Central memory CD8-positive, alpha-beta T cell (primary cell): ENCODE results near the gene DYNC2I2.
"Not testable (repeated sequence)": the region's sequence is repeated elsewhere in the genome, so short reads cannot be mapped to it uniquely, and the experiment has no call there.

Experiments
- ATAC-seq: fragments of 150-1000 bp; cut with Tn5 transposase; replicated peaks from 2 replicates; pipeline ENCODE4 v1.10.0; 2022; ENCODE audit warnings: mild to moderate bottlenecking, moderate FRiP score, moderate number of reproducible peaks; ENCODE audit not compliant: poor library complexity, severe bottlenecking; ENCODE audit errors: extremely low read depth
- DNase-seq, 2 donors: peaks; one replicate each; pipeline ENCODE4 v3.0.0; 2021; ENCODE audit warnings: low spot score in 2 of 2
- H3K27ac Mint-ChIP-seq: one replicate; pipeline ENCODE4 v1.8.0; 2022; ENCODE audit warnings: low read depth, mild to moderate bottlenecking, moderate library complexity, mixed read lengths
- H3K27me3 Mint-ChIP-seq: one replicate; pipeline ENCODE4 v1.8.0; 2022; ENCODE audit warnings: mixed read lengths
- H3K36me3 Mint-ChIP-seq: one replicate; pipeline ENCODE4 v1.8.0; 2022; ENCODE audit warnings: mild to moderate bottlenecking, moderate library complexity, mixed read lengths; ENCODE audit not compliant: insufficient read depth
- H3K4me1 Mint-ChIP-seq: one replicate; pipeline ENCODE4 v1.8.0; 2022; ENCODE audit warnings: mixed read lengths
- H3K4me3 Mint-ChIP-seq: one replicate; pipeline ENCODE4 v1.8.0; 2022; ENCODE audit warnings: mild to moderate bottlenecking, moderate library complexity, mixed read lengths
- H3K9me3 Mint-ChIP-seq: one replicate; pipeline ENCODE4 v1.8.0; 2022; ENCODE audit warnings: mixed read lengths

Gene DYNC2I2

GRCh38 chr9:128694344-128694743 lies 37.7 kb upstream of the DYNC2I2 start:
- Mint-ChIP-seq H3K4me1 (peaks cover 25% of the 10 kb centered on the region), H3K27me3 (no peaks in the 10 kb centered on the region), H3K36me3 (peaks cover 56% of the 10 kb centered on the region), H3K27ac (peak overlapping the region; percentile 46), H3K9me3 (no peaks in the 10 kb centered on the region), H3K4me3 (no peak overlapping the region)
- no peak for ATAC-seq
- DNase-seq: no peak

GRCh38 chr9:128693738-128694137 lies 37.1 kb upstream of the DYNC2I2 start:
- H3K4me3 Mint-ChIP-seq, H3K9me3 Mint-ChIP-seq, DNase-seq, ATAC-seq, H3K27me3 Mint-ChIP-seq: not testable (repeated sequence)
- H3K36me3 Mint-ChIP-seq: peaks cover 56% of the 10 kb centered on the region
- peaks cover 25% of the 10 kb centered on the region for H3K4me1 Mint-ChIP-seq
- H3K27ac Mint-ChIP-seq: peak overlapping the region; percentile 44

GRCh38 chr9:128690684-128691034 lies 34.0 kb upstream of the DYNC2I2 start:
- H3K36me3 Mint-ChIP-seq: peaks cover 50% of the 10 kb centered on the region
- H3K9me3 Mint-ChIP-seq: no peaks in the 10 kb centered on the region
- no peak for DNase-seq
- peak overlapping the region; percentile 90 for H3K4me3 Mint-ChIP-seq
- H3K4me1 Mint-ChIP-seq: peaks cover 42% of the 10 kb centered on the region
- H3K27me3 Mint-ChIP-seq: no peaks in the 10 kb centered on the region
- peak overlapping the region; percentile 89 for H3K27ac Mint-ChIP-seq
- no peak for ATAC-seq

- H3K36me3 Mint-ChIP-seq: peaks cover 46% of the 10 kb centered on the region
- ATAC-seq: no peak
Observed at GRCh38 chr9:128689820-128690683, 33.4 kb upstream of the DYNC2I2 start.

GRCh38 chr9:128689293-128689774 lies 32.7 kb upstream of the DYNC2I2 start:
- H3K9me3 Mint-ChIP-seq: no peaks in the 10 kb centered on the region
- H3K27ac Mint-ChIP-seq: no peak overlapping the region
- peaks cover 55% of the 10 kb centered on the region for H3K4me1 Mint-ChIP-seq
- DNase-seq: no peak
- ATAC-seq: peak; percentile 11
- H3K27me3 Mint-ChIP-seq: no peaks in the 10 kb centered on the region
- H3K4me3 Mint-ChIP-seq: peak overlapping the region; percentile 81
- H3K36me3 Mint-ChIP-seq: peaks cover 42% of the 10 kb centered on the region

More at GRCh38 chr9:128689820-128690683, 33.4 kb upstream of the DYNC2I2 start:
- no peak for DNase-seq
- no peaks in the 10 kb centered on the region for H3K27me3 Mint-ChIP-seq
- H3K4me1 Mint-ChIP-seq: peaks cover 48% of the 10 kb centered on the region
- H3K9me3 Mint-ChIP-seq: no peaks in the 10 kb centered on the region
- H3K27ac Mint-ChIP-seq: peak overlapping the region; percentile 89
- H3K4me3 Mint-ChIP-seq: peak overlapping the region; percentile 90

GRCh38 chr9:128688501-128689292 lies 32.0 kb upstream of the DYNC2I2 start, which contains the start of gene SET:
Gene SET, plus strand, starts transcription at chr9:128689222. Its CDS starts 361 bp downstream, at chr9:128689583.
- Mint-ChIP-seq H3K4me1 (peaks cover 58% of the 10 kb centered on the region), H3K36me3 (peaks cover 40% of the 10 kb centered on the region), H3K9me3 (no peaks in the 10 kb centered on the region), H3K4me3 (peak within 1 kb of the TSS; percentile 90), H3K27me3 (no peaks in the 10 kb centered on the region), H3K27ac (peak within 1 kb of the TSS; percentile 89)
- peak; percentile 76 for ATAC-seq
- peak; percentile 76 to 89 for DNase-seq

GRCh38 chr9:128687453-128687852 lies 30.8 kb upstream of the DYNC2I2 start:
- Mint-ChIP-seq H3K27ac (peak overlapping the region; percentile 99), H3K27me3 (no peaks in the 10 kb centered on the region), H3K4me3 (peak overlapping the region; percentile 81), H3K9me3 (no peaks in the 10 kb centered on the region), H3K36me3 (peaks cover 28% of the 10 kb centered on the region), H3K4me1 (peaks cover 61% of the 10 kb centered on the region)
- no peak for DNase-seq
- no peak for ATAC-seq

- Mint-ChIP-seq H3K4me1 (peaks cover 51% of the 10 kb centered on the region), H3K4me3 (peak overlapping the region; percentile 92)
Observed at GRCh38 chr9:128685636-128686489, 29.2 kb upstream of the DYNC2I2 start.

GRCh38 chr9:128684325-128685199 lies 27.9 kb upstream of the DYNC2I2 start:
- Mint-ChIP-seq H3K4me1 (peaks cover 45% of the 10 kb centered on the region), H3K27me3 (no peaks in the 10 kb centered on the region), H3K27ac (peak overlapping the region; percentile 99), H3K9me3 (no peaks in the 10 kb centered on the region), H3K36me3 (peaks cover 11% of the 10 kb centered on the region), H3K4me3 (peak overlapping the region; percentile 92)
- ATAC-seq (peak; percentile 50), DNase-seq (peak; percentile 48 to 52)

More at GRCh38 chr9:128685636-128686489, 29.2 kb upstream of the DYNC2I2 start:
- Mint-ChIP-seq H3K9me3 (no peaks in the 10 kb centered on the region), H3K36me3 (peaks cover 14% of the 10 kb centered on the region), H3K27me3 (no peaks in the 10 kb centered on the region), H3K27ac (peak overlapping the region; percentile 99)
- DNase-seq (no peak), ATAC-seq (peak; percentile 24)

GRCh38 chr9:128684065-128684324 lies 27.3 kb upstream of the DYNC2I2 start:
- peak overlapping the region; percentile 99 for H3K27ac Mint-ChIP-seq
- H3K27me3 Mint-ChIP-seq: no peaks in the 10 kb centered on the region

GRCh38 chr9:128683340-128684064 lies 26.9 kb upstream of the DYNC2I2 start:
- Mint-ChIP-seq H3K4me3 (peak overlapping the region; percentile 92), H3K36me3 (peaks cover 10% of the 10 kb centered on the region), H3K9me3 (no peaks in the 10 kb centered on the region), H3K4me1 (peaks cover 45% of the 10 kb centered on the region), H3K27ac (peak overlapping the region; percentile 99), H3K27me3 (no peaks in the 10 kb centered on the region)
- DNase-seq (no peak), ATAC-seq (peak; percentile 31)

More at GRCh38 chr9:128684065-128684324, 27.3 kb upstream of the DYNC2I2 start:
- no peaks in the 10 kb centered on the region for H3K9me3 Mint-ChIP-seq
- DNase-seq (no peak), ATAC-seq (no peak)
- H3K4me3 Mint-ChIP-seq: peak overlapping the region; percentile 92
- H3K4me1 Mint-ChIP-seq: peaks cover 45% of the 10 kb centered on the region
- peaks cover 11% of the 10 kb centered on the region for H3K36me3 Mint-ChIP-seq
